Subcutaneous abdominal adipose tissue (tissue), 5 donors: ENCODE data around the gene UPK3B.
"Not testable (repeated sequence)": the region's sequence is repeated elsewhere in the genome, so short reads cannot be mapped to it uniquely, and the experiment has no call there.

ENCODE experiments used
- H3K27ac ChIP-seq: one replicate; pipeline ENCODE4 v1.7.0; 2013; ENCODE audit warnings: low read depth, mild to moderate bottlenecking, inconsistent platforms, low read length, moderate library complexity
- H3K27me3 ChIP-seq, 5 donors: one replicate each; pipeline ENCODE4 v1.7.0; 2013; ENCODE audit warnings: low read length in 5 of 5, inconsistent platforms in 1 of 5; ENCODE audit not compliant: control insufficient read depth in 5 of 5, insufficient read depth in 4 of 5
- H3K36me3 ChIP-seq, 5 donors: one replicate each; pipeline ENCODE4 v1.7.0; 2013; ENCODE audit warnings: low read length in 5 of 5; ENCODE audit not compliant: control insufficient read depth in 5 of 5, insufficient read depth in 5 of 5
- H3K4me1 ChIP-seq, 5 donors: one replicate each; pipeline ENCODE4 v1.7.0; 2013; ENCODE audit warnings: low read length in 5 of 5, mild to moderate bottlenecking in 3 of 5, moderate library complexity in 1 of 5; ENCODE audit not compliant: control insufficient read depth in 5 of 5, insufficient read depth in 5 of 5
- H3K4me3 ChIP-seq, 5 donors: one replicate each; pipeline ENCODE4 v1.7.0; 2013; ENCODE audit warnings: low read length in 5 of 5, low read depth in 1 of 5
- H3K9ac ChIP-seq, 5 donors: one replicate each; pipeline ENCODE4 v1.7.0; 2013; ENCODE audit warnings: low read length in 5 of 5, mild to moderate bottlenecking in 4 of 5, moderate library complexity in 3 of 5
- H3K9me3 ChIP-seq, 5 donors: one replicate each; pipeline ENCODE4 v1.7.0; 2013; ENCODE audit warnings: low read length in 5 of 5; ENCODE audit not compliant: control insufficient read depth in 5 of 5
- donor health status: healthy.
- donor health status: healthy.
- donor health status: healthy.
- donor health status: healthy.
- donor health status: healthy.

Gene UPK3B

DNA sequence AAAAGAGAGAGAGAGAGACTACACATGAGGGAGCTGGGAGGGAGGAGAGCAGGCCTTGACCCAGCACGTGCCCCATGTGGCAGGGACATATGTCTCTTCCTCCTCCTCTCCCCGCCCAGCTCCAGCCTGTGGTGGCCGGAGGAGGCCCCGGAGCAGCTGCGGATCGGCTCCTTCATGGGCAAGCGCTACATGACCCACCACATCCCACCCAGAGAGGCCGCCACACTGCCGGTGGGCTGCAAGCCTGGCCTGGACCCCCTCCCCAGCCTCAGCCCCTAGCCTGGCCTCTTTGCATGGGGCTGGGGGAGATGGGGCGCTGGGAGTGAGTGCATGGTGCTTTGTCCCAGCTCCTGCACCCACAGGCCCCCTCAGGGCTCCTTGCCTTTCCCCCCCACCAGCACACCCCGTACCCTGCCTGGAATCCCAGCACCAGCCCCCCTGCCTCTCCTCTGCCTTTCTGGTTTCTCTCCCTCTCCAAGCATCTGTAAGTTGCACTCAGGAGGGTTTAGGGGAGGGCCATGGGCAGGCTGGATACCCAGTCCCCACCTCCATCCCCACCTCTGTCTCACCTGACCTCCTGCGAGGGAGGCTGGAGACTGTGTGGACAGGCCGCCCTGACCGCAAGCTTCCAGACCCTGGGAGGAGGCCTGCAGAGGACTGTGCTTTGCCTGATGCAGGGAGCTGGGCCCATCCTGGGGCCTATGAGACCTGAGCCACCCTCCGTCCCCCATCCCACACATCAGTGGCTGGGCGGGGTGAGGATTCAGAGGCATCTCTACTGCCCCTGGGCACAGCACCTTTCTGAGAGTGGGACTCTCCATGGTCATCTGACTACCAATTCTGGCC, 4.8 kb downstream of the UPK3B start:
- Histone ChIP-seq H3K4me3 (no peak overlapping the region), H3K27ac (no peak overlapping the region), H3K9ac (no peak overlapping the region), H3K36me3 (no peaks in the 10 kb centered on the region), H3K4me1 (peaks cover 0 to 18% (median 16%) of the 10 kb centered on the region in 5 donors), H3K27me3 (no peaks in the 10 kb centered on the region), H3K9me3 (no peaks in the 10 kb centered on the region)

GRCh38 chr7:76515999-76516443, 5.7 kb downstream of the UPK3B start:
- Histone ChIP-seq H3K9ac (no peak overlapping the region), H3K27me3 (no peaks in the 10 kb centered on the region), H3K36me3 (no peaks in the 10 kb centered on the region), H3K4me1 (peaks cover 0 to 18% (median 12%) of the 10 kb centered on the region in 5 donors), H3K9me3 (no peaks in the 10 kb centered on the region), H3K27ac (no peak overlapping the region), H3K4me3 (peak overlapping the region in 1 of 5 donors; percentile 43)

DNA sequence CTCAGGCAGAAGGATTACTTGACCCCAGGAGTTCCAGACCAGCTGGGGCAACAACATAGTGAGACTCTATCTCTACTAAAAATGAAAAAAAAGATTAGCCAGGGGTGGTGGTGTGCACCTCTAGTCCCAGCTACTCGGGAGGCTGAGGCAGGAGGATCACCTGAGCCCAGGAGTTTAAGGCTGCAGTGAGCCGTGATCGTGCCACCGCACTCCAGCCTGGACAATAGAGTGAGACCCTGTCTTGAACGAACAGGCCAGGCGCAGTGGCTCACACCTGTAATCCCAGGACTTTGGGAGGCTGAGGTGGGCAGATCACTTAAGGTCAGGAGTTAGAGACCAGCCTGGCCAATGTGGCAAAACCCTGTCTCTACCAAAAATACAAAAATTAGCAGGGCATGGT, 6.6 kb downstream of the UPK3B start:
- not testable (repeated sequence) for H3K9me3 ChIP-seq, H3K27me3 ChIP-seq, H3K27ac ChIP-seq, H3K36me3 ChIP-seq, H3K4me3 ChIP-seq, H3K9ac ChIP-seq
- peaks cover 0 to 16% (median 12%) of the 10 kb centered on the region in 5 donors for H3K4me1 ChIP-seq

DNA sequence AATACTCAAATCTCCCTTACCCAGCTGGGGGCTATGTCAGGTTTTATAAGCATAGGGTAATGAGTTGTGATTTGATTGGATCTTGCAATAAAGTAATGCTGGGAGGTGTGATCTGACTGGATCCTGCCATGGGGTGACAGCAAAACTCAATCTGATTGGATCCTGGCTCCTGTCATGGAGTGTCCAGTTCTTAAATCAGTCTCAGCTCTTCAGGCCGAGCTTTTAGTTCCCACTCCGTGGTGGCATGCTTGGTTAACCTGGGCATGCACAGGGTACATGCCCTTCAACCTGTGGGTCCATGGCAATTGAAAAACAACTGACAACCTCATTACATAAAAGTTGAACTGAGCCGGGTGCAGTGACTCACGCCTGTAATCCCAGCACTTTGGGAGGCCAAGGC, 15.8 kb downstream of the UPK3B start:
- H3K4me3 ChIP-seq, H3K9ac ChIP-seq, H3K27me3 ChIP-seq, H3K36me3 ChIP-seq, H3K27ac ChIP-seq, H3K4me1 ChIP-seq, H3K9me3 ChIP-seq: not testable (repeated sequence)

DNA sequence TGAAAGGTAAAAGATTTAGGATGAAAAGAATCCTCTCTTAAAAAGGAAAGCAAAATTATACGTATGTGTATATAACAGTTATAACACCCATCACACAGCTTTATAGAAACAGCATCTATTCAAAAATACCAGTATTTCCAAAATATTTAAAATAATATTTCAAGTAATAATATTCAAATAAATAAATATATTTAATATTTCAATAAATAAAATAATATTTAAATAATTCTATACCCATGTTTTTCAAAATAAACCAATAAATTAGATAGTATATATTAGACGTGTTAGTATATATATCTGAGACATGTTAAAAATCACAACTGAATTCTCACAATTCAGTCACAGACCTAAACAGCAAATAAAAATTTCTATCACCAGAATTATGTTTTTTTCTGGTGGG, 21.3 kb downstream of the UPK3B start:
- not testable (repeated sequence) for H3K27ac ChIP-seq, H3K36me3 ChIP-seq, H3K9me3 ChIP-seq, H3K27me3 ChIP-seq, H3K4me3 ChIP-seq, H3K9ac ChIP-seq, H3K4me1 ChIP-seq

DNA sequence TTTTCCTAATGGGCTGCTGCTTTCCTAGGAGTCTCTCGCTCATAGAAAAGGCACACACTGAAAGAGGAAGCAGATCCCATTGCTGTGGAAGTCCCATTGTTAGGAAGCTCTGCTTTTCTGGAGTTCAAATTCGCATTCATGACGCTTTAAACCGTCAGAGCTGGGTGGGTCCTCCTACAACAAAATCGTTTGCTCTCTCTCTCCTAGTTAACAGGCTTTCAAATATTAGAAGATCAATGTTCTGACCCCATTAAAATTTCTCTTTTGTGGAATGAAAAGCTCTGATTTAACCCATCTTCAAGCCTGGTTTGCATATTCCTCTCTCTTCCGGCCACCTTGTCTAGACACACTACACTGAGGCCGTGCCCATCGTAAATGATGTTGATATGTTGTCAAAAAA, 32.8 kb downstream of the UPK3B start, which contains the start of gene SPDYE16:
Gene SPDYE16, minus strand, starts transcription at position 101 of the 400 bp plus-strand sequence. CDS start 1,838 bp downstream, outside the sequence.
- not testable (repeated sequence) for H3K27ac ChIP-seq, H3K36me3 ChIP-seq, H3K9ac ChIP-seq, H3K4me1 ChIP-seq, H3K4me3 ChIP-seq, H3K9me3 ChIP-seq, H3K27me3 ChIP-seq

DNA sequence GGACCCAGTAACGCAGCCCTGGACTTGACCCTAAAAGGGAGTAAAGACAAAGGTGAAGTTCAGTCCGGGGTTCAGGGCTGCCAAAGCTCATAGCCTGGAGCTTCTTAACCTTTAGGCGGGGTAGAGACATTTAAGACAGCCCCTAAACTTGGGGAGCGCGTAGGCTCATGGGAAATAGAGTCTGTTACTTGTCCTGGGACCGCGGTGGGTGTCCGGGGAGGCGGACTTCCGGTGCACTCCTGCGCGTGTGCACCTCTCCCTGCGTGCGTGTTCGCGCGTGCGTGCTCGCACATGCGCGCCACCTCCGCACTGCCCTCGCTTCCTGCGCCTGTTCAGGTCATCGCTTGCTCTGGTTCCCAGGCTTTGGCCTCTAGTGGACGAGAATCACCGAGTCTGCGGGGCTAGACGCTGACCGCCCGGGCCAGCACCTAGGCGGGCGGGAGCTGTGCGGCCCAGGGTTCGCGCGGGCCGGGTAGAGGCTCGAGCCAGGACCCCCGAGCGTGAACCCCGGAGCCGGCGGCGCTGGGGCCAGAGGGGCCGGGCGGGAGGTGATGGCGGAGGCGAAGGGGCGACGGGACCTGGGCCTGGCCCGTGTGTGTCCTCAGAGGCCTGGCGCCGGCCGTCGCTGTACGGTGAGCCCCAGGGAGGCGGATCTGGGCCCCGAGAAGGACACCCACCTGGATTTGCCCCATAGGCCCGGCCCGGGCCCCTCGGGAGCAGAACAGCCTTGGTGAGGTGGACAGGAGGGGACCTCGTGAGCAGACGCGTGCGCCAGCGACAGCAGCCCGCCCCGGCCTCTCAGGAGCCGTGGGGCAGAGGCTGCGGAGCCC, 38.9 kb downstream of the UPK3B start:
- H3K9ac ChIP-seq = peak overlapping the region in 4 of 5 donors; percentile 73 to 90 (median 88)

DNA sequence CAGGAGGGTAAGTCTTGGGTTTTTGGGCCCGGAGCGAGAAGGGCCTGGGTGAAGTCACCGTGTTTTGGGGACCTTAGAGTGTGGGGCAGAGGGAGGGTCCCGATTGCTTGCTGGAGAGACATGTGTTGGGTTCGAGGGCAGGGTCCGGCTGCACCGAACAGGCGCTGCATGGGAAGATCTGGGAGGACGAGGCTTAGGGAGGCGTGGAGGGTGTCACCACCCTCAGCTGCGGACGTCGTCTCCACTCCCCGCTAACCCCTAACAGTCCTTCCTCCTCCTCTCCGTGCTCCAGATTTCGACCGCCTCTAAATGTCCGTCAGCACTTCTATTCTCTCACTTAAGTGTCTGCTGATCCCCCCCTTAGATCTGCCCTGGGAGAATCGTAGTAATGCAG, 39.5 kb downstream of the UPK3B start:
- H3K4me1 ChIP-seq, H3K27me3 ChIP-seq, H3K9me3 ChIP-seq, H3K36me3 ChIP-seq: not testable (repeated sequence)
- Histone ChIP-seq H3K27ac (peak overlapping the region; percentile 88), H3K9ac (peak overlapping the region; percentile 26 to 90 (median 88)), H3K4me3 (peak overlapping the region; percentile 63 to 75 (median 73))

More for the DNA sequence above, 38.9 kb downstream of the UPK3B start:
- H3K4me1 ChIP-seq, H3K36me3 ChIP-seq, H3K27me3 ChIP-seq, H3K9me3 ChIP-seq: not testable (repeated sequence)
- Histone ChIP-seq H3K4me3 (peak overlapping the region; percentile 63 to 75 (median 73)), H3K27ac (peak overlapping the region; percentile 88)

- not testable (repeated sequence) for H3K27me3 ChIP-seq, H3K9ac ChIP-seq, H3K9me3 ChIP-seq, H3K36me3 ChIP-seq, H3K27ac ChIP-seq, H3K4me3 ChIP-seq, H3K4me1 ChIP-seq
These were observed 41.6 kb downstream of the UPK3B start for GRCh38 chr7:76551992-76552391.

DNA sequence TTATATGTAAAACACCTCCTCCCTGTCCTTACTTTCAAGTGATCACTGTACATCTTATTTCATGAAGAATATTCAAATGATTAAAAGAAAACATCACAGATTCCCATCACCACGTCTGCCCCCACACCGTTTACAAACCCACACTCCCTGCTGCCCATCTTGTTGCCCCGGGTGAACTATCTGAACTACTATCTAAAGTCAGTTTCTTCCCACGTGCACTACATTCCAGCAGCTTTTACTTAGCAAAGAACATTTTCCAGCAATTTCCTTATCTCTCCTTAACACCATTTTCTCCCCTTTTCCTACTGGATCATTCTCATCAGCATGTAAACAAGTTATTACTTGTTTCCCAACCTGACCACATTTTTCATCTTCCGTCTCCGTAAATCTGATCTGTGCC, 49.3 kb downstream of the UPK3B start:
- not testable (repeated sequence) for H3K36me3 ChIP-seq, H3K9ac ChIP-seq, H3K9me3 ChIP-seq, H3K4me3 ChIP-seq, H3K27me3 ChIP-seq, H3K4me1 ChIP-seq, H3K27ac ChIP-seq
